HG02938 (cell line): ENCODE measurements around the gene CCDC78.

Experiments used
- ATAC-seq: cut with Tn5 transposase; IDR thresholded peaks from one replicate; pipeline ENCODE4 v1.9.1; 2021; ENCODE audit warnings: mild to moderate bottlenecking, moderate library complexity; ENCODE audit not compliant: unreplicated experiment

Gene CCDC78

GRCh38 chr16:740459-740763 is 14.2 kb upstream of the CCDC78 start:
- no peak for ATAC-seq

DNA sequence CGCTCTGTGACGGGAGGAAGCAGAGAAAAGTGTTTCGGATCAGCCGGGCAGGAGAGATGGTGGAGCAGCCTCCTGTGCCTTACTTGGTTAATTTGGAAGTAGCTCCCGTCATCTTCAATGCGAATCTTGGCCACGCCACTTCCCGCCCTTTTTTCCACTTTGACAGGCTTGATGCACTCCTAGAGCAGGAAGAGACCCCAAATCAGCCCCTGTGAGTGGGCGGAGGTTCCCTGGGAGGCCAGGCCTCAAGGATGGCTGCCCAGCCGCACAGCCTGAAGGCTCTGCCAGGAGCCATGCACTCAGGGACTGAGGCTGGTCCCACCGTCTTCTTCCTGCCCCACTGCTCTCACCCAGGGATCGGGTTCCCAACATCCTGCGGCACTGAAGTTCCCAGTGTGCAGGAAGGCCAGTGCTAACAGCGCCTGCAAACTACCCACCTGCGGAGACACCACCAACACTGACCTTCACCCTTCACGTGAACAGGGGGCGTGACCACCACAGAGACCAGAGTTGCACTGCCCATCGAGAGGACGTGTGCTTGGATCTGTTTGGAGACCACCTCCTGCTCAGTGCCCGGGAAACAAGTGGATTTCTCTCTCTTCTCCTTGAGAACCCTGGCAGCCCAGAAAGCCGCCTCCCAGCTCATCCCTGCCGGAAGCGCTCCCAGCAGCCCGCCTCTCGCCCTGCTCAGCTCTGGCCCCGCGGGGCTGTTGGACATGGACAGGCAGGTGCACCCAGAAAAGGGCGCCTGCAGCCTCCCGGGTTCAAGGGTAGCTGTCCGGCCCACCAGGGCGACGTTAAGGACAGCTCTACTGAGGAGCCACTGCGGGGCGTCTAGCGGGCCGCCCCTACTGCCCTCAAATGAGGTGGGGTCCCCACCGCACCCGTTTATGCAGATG is 13.6 kb upstream of the CCDC78 start:
- no peak for ATAC-seq

DNA sequence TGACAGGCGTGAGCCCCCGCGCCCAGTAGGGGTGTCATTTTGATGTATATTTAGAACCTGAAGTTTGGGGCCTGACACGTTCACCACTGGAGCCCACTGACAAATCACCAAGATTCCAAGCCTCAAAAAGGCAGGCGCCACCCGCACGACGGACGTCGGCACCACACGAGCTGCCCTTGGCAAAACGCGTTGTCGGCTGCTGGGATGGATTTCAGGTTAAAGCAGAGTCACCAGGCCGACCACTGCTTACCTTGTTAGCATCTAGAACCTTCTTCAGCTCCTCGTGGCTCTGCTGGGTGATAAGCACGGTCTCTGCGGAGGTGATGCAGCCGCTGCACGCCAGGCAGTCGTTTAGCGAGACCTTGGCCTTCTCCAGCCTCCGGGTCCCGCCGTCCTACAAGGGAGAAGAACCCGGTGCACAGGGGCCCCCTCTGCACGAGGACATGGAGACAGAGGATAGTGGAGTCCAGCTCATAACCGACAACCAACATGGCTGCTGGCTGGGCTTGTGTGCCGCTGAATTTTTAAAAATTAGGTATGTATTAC is 10.8 kb upstream of the CCDC78 start:
- ATAC-seq: no peak

DNA sequence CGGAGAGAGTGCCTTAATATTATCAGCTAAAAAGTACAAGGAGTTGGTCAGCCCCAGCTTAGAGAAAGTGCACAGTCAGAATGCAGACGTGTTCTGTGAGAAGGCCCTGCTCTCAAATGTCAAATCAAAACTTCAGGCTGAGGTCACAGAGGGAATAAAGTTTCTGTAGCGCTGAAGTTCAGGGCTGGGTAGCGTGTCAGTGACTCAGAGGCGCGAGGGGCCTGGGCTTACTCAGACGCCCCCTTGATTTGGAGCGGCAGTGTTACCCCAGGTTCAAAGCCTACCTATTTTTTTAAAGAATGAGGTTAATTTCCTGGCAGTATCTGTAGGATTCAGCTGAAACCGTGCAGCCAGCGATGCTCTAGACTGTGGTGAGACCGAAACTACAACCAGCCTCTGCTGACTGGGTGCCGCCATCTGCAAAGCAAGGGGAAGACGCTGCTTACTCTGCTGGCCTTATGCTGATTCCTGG is 9.8 kb upstream of the CCDC78 start:
- ATAC-seq: no peak

GRCh38 chr16:734981-735881 is 9.0 kb upstream of the CCDC78 start:
- no peak for ATAC-seq

GRCh38 chr16:734208-734980 is 8.2 kb upstream of the CCDC78 start:
- ATAC-seq: no peak

DNA sequence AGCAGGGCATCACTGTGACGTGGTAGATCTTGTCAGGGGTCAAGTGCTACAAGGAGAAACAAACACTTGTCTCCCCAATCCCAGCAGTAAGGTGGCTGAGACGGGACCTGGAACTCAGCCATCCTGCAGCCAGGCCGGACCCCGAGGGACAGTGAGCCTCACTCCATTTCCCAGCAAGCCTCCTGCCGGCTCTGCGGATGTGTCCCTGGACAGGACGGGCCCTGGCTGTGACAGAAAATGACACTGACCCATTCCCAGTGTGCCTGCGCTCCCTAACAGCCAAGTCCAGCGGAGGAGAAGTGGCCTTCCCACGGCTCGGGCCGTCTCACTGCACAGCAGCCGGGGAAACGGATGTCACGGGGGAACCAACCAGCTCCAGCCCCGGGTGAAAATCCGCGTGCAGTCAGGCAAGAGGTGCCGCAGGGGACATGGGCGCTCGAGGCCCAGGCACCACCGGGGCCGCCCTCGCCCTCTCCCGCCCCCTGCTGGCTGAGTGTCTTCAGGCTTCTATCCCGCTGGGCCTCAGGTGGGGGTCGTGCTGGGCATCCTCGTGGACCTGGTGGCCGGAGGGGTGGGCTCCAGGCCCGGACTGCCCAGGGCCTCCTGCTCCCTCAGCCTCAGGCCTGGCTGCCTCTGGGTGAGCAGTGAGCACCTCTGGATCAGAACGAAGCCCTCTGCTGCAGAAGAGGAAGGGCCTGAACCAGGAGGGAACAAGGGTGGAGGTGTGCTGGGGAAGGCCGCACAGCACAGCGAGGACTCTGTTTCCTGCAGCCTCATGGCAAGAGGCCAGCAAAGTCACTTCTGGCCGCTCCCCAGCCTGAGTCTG is 7.4 kb upstream of the CCDC78 start:
- no peak for ATAC-seq

DNA sequence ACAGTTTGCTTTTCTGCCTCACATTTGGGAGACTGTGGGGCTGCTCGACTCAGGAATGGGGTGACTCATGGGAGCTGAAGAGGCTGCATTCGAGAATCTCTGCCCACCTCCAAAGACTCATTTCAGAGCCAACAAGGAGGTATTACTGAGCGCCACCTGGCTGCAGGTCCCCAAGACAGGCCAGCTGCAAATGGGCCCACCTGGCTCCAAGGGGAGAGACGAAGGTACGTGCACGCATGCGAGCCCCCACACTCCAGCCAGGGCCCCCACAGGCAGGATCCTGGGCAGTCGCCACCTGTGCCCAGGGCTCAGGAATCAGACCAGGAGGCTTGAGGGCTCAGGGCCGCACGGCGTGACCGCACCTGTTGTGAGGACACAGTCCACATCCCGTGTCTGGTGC is 6.7 kb upstream of the CCDC78 start:
- ATAC-seq: no peak

GRCh38 chr16:732332-732731 is 6.1 kb upstream of the CCDC78 start:
- no peak for ATAC-seq

- ATAC-seq: no peak
Observed at GRCh38 chr16:730666-731509, 4.6 kb upstream of the CCDC78 start.

- no peak for ATAC-seq
Observed at GRCh38 chr16:729768-730665, 3.8 kb upstream of the CCDC78 start.

- no peak for ATAC-seq
Observed at GRCh38 chr16:728890-729744, 2.9 kb upstream of the CCDC78 start.

DNA sequence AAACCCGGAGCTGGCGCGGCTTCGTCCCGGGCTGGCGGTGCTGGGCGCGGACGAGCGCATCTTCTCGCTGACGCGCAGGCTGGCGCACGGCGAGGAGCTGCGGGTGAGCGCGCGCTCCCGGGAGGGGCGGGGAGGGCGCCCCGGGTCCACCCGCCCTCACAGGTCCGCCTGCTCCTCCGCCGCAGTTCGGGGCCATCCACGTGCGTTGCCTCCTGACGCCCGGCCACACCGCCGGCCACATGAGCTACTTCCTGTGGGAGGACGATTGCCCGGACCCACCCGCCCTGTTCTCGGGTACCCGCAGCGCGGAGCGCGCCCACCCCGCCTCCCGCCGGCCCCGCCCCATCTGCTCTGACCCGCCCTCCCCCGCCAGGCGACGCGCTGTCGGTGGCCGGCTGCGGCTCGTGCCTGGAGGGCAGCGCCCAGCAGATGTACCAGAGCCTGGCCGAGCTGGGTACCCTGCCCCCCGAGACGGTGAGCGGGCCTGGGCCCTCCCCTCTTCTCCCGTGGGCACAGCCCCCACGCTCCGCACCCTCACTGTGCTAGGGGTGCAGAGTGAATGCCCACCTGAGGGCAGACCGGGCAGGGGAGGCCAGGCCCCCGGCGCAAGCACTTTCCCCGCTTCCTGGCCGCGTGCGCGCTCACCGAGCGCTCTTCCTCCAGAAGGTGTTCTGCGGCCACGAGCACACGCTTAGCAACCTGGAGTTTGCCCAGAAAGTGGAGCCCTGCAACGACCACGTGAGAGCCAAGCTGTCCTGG is 2.1 kb upstream of the CCDC78 start:
- ATAC-seq: no peak

GRCh38 chr16:727291-727977 is 1.2 kb upstream of the CCDC78 start:
- no peak for ATAC-seq

DNA sequence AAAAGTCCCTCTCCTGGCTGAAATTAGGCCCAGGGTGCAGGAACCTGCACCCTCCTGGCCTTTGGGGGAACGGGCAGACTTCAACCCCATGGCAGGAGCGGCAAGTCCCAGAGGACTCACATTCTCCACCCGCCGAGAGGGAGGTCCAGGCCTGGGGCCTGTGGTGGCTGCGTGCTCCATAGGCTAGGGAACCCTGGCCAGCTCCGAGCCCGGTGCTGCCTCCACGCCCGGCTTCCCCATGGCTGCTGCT is 130 bp downstream of the CCDC78 start:
- no peak for ATAC-seq
